Mesenteric fat pad (tissue), 1 donor: ENCODE results near the gene AVPR2. TPM values are rescaled to one million over a fixed set of nuclear protein-coding genes. Genes with fewer than 3 reads are reported as not detected.

ENCODE experiments used
- DNase-seq: peaks from one replicate; pipeline ENCODE4 v3.0.0-alpha.2; 2020; ENCODE audit warnings: low spot score
- total RNA-seq: library from RNA; stranded (reverse); fragmentation: NEBNext Ultra II Directional; extraction: Animal tissue kit (Norgen Biotek cat#: 25700); gene quantifications from one replicate; pipeline ENCODE4 v1.2.1, GENCODE V29; 2021
- donor health status: DM: yes; HTN: yes; CAD: no.

The AVPR2 gene
- total RNA-seq, 1 donor from 2014 or later, result 7.2 TPM

DNA sequence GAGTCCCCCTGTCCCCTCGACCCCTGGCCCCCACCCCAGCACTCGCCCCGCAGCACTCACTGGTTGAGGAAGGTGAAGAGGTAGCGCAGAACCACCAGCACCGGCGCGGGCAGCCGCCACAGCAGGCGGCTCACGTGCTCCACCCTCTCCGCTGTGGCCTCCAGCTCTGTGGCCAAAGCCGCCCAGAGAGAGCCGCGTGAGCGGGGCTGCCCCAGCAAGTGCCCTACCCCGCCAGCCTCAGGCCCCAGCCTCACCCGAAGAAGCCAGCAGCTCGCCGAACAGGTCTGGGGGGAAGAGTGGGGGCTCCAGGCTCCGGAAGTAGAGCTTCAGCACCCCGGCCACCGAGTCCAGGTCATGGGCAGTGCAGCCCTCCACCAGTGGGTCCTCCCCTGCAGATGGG lies 6.0 kb downstream of the AVPR2 start:
- DNase-seq, result peak; percentile 85

- DNase-seq, result no peak
Observed at GRCh38 chrX:153911798-153912197, 7.3 kb downstream of the AVPR2 start.

GRCh38 chrX:153913211-153913610 lies 8.7 kb downstream of the AVPR2 start:
- no peak for DNase-seq

DNA sequence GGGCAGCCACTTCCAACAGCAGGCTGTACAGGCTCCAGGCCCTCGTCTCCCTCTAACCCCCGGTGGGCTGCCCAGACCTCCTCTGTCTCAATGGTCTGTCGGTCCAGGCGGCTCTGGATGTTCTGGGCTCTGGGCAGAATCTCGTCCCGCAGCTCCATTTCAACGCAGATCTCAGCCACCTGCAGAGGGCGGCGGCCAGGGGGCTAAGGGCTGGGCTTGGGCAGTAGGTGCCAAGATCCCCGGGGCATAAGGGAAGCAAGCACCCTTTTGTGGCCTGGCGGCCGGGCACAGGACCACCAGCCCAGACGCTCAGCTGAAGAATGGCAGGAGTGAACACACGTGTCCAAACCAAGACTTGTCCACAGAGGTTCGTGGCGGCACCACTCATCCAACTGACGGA lies 9.2 kb downstream of the AVPR2 start:
- no peak for DNase-seq

GRCh38 chrX:153917869-153918268 lies 13.4 kb downstream of the AVPR2 start:
- DNase-seq, result no peak

DNA sequence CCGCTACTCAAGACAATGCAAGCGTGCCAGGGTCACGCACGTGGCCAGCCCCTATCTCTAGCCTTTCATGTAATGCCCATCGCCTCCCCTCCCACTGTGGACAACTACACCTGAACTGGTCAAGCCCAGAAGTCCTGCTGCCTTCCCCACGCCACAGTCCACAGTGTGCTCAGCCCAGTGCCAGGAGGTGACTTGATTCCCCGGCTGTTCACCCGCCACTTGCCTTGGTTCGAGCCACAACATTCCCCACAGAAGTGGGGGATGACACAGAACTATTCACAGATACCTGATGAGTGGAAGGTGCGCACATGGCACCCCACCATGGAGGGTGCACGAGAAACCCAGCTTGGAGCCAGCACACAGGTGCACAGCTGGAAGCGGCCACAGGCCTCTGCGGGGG lies 14.8 kb downstream of the AVPR2 start:
- DNase-seq, result peak; percentile 87

- no peak for DNase-seq
Observed at GRCh38 chrX:153920546-153920945, 16.1 kb downstream of the AVPR2 start.

- DNase-seq, result no peak
Observed at GRCh38 chrX:153921070-153921469, 16.6 kb downstream of the AVPR2 start.

GRCh38 chrX:153921511-153922446 lies 17.3 kb downstream of the AVPR2 start:
- DNase-seq, result no peak

GRCh38 chrX:153922932-153923857 lies 18.7 kb downstream of the AVPR2 start:
- no peak for DNase-seq

GRCh38 chrX:153924149-153924861 lies 19.8 kb downstream of the AVPR2 start:
- DNase-seq, result no peak

- no peak for DNase-seq
Observed at GRCh38 chrX:153925387-153925738, 20.9 kb downstream of the AVPR2 start.

- DNase-seq, result no peak
Observed at GRCh38 chrX:153925739-153926551, 21.5 kb downstream of the AVPR2 start, which contains the start of gene ARHGAP4. Gene ARHGAP4, minus strand, starts transcription at chrX:153926264. Its CDS starts 62 bp downstream, at chrX:153926202.

- no peak for DNase-seq
Observed at GRCh38 chrX:153926552-153926857, 22.0 kb downstream of the AVPR2 start.

GRCh38 chrX:153926858-153927671 lies 22.6 kb downstream of the AVPR2 start:
- DNase-seq, result no peak

DNA sequence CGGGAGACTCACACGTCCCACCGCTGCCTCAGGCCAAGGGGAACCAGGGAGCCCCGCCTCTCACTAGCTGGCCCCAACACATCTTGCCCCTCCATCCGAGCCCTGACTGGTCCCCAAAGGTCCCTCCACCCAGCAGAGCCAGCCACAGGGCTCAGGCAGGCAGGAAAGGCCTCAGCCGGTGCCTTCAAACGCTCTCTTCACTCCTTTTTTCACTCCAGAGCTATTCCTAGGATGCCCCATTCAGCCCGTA lies 23.1 kb downstream of the AVPR2 start:
- no peak for DNase-seq

- peak; percentile 98 for DNase-seq
Observed at GRCh38 chrX:153927922-153928760, 23.7 kb downstream of the AVPR2 start.

GRCh38 chrX:153928846-153929245 lies 24.4 kb downstream of the AVPR2 start:
- no peak for DNase-seq

- DNase-seq, result no peak
Observed at GRCh38 chrX:153929576-153929975, 25.1 kb downstream of the AVPR2 start.
